ENCODE measurements around the gene LSM14A. TPM values are rescaled to one million over a fixed set of nuclear protein-coding genes. Genes with fewer than 3 reads are reported as not detected.

Gene LSM14A
- total and polyA plus RNA-seq, 9 of the 15 experiments (the other 6 are each of a cell fraction or from before 2014, with no cell fraction given): 19.5 to 150 (median 95.1) TPM

DNA sequence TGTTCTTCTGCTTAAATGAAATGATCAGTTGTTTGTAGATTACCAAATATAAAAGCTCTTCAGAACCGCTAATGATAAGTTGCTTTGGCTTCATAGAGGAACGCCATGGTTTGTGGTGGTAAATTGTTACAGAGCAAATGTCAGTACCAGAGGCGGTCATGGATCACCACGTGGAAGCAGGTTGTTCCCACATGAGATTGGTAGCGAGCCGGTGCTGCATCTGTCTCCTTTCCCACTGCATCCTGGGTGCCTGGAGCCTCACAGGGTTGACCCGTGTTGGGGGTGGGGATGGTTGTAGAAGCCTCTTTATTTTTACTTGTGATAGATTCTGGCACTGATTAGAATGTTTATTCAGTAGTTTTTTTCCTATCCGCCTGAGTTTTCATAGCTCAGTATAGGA, 96.8 kb downstream of the LSM14A start:
- no peak overlapping the region for H3K4me2 ChIP-seq (ENCODE audit: insufficient read depth, low read length)
- intact Hi-C loops (cut with micrococcal nuclease) (no loop called here), in situ Hi-C loops (cut with MboI) (no loop called here)
- no peak for DNase-seq (ENCODE audit: extremely low read depth in 1 of 4, low spot score in 3 of 4)
- no peaks in the 10 kb centered on the region for H3K9me3 ChIP-seq (replicated peaks; ENCODE audit: control insufficient read depth, insufficient read depth, low read depth, low read length)
- no peak for ATAC-seq
- ChIA-PET POLR2A (interaction anchor here (0.9 to 1.6 kb wide), 3 partner anchors 10 to 26 kb away, joined by 4 read pairs; no protein-coding TSS in a partner anchor), CTCF (ENCODE audit: low intra/inter-chr PET ratio) (no interaction called here)
- H3K4me1 ChIP-seq (replicated peaks in 1 of 2; ENCODE audit: control insufficient read depth in 2 of 2, insufficient read depth in 2 of 2, low read length in 2 of 2): peaks cover 0 to 14% of the 10 kb centered on the region in 2 experiments; a peak in 4 of 5 replicates
- H4K20me1 ChIP-seq (replicated peaks; ENCODE audit: control insufficient read depth, insufficient read depth, low read length): peaks cover 31% of the 10 kb centered on the region; the same call in 1 of the 2 replicates
- H3K9ac ChIP-seq (ENCODE audit: insufficient read depth in 1 of 2, low read depth in 2 of 2, low read length in 2 of 2): no peak overlapping the region
- WGBS (ENCODE audit: insufficient coverage, low coverage, missing lambda C conversion rate): 65% methylated on average over 8 of the region's 8 CpGs
- FAIRE-seq: no peak
- H3K9me1 ChIP-seq (ENCODE audit: control insufficient read depth, insufficient read depth, low read length): no peaks in the 10 kb centered on the region
- H3K27me3 ChIP-seq (ENCODE audit: control insufficient read depth in 2 of 2, insufficient read depth in 2 of 2, low read length in 2 of 2): no peaks in the 10 kb centered on the region
- H3K79me2 ChIP-seq (ENCODE audit: control insufficient read depth, insufficient read depth, low read length): peaks cover 23% of the 10 kb centered on the region
- no TSS peak for BruUV-seq (replicated peaks)
- no peak overlapping the region for H3K27ac ChIP-seq (ENCODE audit: extremely low read depth, low read depth, low read length)
- H2AFZ ChIP-seq (ENCODE audit: low read depth, low read length): no peak overlapping the region
- H3K36me3 ChIP-seq (ENCODE audit: control insufficient read depth, insufficient read depth, low read length): no peaks in the 10 kb centered on the region
- no peak overlapping the region for H3K4me3 ChIP-seq
- no peak for TF ChIP-seq SRF (CRISPR knock-in tag; IDR thresholded peaks at IDR 0.05)
- TF ChIP-seq U2AF2 (optimal IDR thresholded peaks at IDR 0.05; ENCODE audit: low read depth, low read length): no peak
- TF ChIP-seq ZC3H11A (IDR thresholded peaks at IDR 0.05; ENCODE audit: low read depth, low read length): no peak
- TF ChIP-seq, protein P1, sequence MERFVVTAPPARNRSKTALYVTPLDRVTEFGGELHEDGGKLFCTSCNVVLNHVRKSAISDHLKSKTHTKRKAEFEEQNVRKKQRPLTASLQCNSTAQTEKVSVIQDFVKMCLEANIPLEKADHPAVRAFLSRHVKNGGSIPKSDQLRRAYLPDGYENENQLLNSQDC (CRISPR knock-in tag; IDR thresholded peaks at IDR 0.05): no peak
- no peak for TF ChIP-seq KAT7 (CRISPR knock-in tag; IDR thresholded peaks at IDR 0.05; ENCODE audit: borderline replicate concordance)
- TF ChIP-seq GABPB1 (CRISPR knock-in tag; IDR thresholded peaks at IDR 0.05): no peak
- TF ChIP-seq, protein P2, sequence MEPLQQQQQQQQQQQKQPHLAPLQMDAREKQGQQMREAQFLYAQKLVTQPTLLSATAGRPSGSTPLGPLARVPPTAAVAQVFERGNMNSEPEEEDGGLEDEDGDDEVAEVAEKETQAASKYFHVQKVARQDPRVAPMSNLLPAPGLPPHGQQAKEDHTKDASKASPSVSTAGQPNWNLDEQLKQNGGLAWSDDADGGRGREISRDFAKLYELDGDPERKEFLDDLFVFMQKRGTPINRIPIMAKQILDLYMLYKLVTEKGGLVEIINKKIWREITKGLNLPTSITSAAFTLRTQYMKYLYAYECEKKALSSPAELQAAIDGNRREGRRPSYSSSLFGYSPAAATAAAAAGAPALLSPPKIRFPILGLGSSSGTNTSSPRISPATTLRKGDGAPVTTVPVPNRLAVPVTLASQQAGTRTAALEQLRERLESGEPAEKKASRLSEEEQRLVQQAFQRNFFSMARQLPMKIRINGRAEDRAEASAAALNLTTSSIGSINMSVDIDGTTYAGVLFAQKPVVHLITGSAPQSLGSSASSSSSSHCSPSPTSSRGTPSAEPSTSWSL (CRISPR knock-in tag; IDR thresholded peaks at IDR 0.05; ENCODE audit: borderline replicate concordance): no peak
- no peak for TF ChIP-seq POLR3G (IDR thresholded peaks at IDR 0.05; ENCODE audit: extremely low read depth, insufficient read length, insufficient replicate concordance)
- TF ChIP-seq ZNF583 (CRISPR knock-in tag; IDR thresholded peaks at IDR 0.05): no peak
- TF ChIP-seq SNRNP70 (optimal IDR thresholded peaks at IDR 0.05; ENCODE audit: low read depth, low read length): no peak
- TF ChIP-seq, protein P3, sequence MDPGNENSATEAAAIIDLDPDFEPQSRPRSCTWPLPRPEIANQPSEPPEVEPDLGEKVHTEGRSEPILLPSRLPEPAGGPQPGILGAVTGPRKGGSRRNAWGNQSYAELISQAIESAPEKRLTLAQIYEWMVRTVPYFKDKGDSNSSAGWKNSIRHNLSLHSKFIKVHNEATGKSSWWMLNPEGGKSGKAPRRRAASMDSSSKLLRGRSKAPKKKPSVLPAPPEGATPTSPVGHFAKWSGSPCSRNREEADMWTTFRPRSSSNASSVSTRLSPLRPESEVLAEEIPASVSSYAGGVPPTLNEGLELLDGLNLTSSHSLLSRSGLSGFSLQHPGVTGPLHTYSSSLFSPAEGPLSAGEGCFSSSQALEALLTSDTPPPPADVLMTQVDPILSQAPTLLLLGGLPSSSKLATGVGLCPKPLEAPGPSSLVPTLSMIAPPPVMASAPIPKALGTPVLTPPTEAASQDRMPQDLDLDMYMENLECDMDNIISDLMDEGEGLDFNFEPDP (CRISPR knock-in tag; IDR thresholded peaks at IDR 0.05): no peak
- no peak for TF ChIP-seq ZNF696 (CRISPR knock-in tag; conservative IDR thresholded peaks at IDR 0.05)
- TF ChIP-seq, protein P4, sequence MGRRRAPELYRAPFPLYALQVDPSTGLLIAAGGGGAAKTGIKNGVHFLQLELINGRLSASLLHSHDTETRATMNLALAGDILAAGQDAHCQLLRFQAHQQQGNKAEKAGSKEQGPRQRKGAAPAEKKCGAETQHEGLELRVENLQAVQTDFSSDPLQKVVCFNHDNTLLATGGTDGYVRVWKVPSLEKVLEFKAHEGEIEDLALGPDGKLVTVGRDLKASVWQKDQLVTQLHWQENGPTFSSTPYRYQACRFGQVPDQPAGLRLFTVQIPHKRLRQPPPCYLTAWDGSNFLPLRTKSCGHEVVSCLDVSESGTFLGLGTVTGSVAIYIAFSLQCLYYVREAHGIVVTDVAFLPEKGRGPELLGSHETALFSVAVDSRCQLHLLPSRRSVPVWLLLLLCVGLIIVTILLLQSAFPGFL (CRISPR knock-in tag; IDR thresholded peaks at IDR 0.05): no peak
- TF ChIP-seq, protein P5, sequence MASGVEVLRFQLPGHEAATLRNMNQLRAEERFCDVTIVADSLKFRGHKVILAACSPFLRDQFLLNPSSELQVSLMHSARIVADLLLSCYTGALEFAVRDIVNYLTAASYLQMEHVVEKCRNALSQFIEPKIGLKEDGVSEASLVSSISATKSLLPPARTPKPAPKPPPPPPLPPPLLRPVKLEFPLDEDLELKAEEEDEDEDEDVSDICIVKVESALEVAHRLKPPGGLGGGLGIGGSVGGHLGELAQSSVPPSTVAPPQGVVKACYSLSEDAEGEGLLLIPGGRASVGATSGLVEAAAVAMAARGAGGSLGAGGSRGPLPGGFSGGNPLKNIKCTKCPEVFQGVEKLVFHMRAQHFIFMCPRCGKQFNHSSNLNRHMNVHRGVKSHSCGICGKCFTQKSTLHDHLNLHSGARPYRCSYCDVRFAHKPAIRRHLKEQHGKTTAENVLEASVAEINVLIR (CRISPR knock-in tag; IDR thresholded peaks at IDR 0.05): no peak
- TF ChIP-seq NCOR1 (IDR thresholded peaks at IDR 0.05): no peak
- TF ChIP-seq ZNF174 (CRISPR knock-in tag; IDR thresholded peaks at IDR 0.05): no peak
- TF ChIP-seq ZNF507 (tag; conservative IDR thresholded peaks at IDR 0.05): no peak

Measured in K562 (cell line).